Astrocyte of the spinal cord (primary cell): ENCODE results near the gene RGS6.

Source experiments
- DNase-seq: peaks from one replicate; pipeline ENCODE4 v3.0.0; 2011; ENCODE audit warnings: low read depth, low spot score
- H3K4me3 ChIP-seq: 2 replicates; pipeline ENCODE4 v1.5.1; 2011; ENCODE audit warnings: low read depth, mild to moderate bottlenecking, low read length, moderate library complexity
- in situ Hi-C: cut with HindIII; loops from 2 replicates; pipeline ENCODE4 v1.10.0; 2017; ENCODE audit warnings: low sequenced_read_pairs
- TF ChIP-seq, protein P1 (sequence below): IDR thresholded peaks from 2 replicates; pipeline ENCODE4 v1.5.1; 2012; ENCODE audit warnings: low read depth, mild to moderate bottlenecking, low read length, inconsistent platforms

RGS6 gene

DNA sequence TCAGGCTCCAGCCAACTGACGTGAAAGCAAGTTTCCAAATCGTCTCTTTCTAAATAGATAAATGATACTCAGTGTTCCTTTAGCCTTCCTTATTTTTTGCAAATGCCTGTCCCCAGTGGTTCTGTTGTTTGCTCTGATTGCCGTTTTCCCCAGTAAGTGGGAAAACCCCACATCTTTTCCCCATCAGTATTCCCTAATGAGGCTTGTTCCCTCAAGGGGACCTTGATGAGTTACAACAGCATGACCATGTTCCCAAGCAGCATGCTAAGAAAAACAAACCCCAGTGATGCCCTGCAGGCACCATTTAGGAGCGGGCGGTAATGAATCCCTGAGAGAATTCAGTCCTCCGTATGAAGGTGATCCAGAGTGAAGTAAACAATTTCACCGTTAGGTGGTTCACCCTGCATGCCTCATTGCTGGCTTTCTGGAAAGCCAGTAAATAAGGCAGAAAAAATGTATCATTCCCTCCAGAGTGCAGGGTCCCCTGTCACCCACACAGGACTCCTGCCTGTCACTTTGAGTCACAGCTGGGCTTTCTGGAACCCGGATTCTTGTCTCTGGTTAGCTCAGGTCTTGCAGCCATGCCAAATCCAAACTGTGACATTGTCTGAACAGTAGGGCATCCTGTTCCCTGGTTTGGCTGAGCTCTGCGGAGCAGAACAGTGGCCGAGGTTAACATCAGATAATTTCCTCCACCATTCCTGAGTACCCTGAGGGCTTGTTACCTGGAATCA is 222.6 kb downstream of the RGS6 start:
- TF ChIP-seq, protein P1, sequence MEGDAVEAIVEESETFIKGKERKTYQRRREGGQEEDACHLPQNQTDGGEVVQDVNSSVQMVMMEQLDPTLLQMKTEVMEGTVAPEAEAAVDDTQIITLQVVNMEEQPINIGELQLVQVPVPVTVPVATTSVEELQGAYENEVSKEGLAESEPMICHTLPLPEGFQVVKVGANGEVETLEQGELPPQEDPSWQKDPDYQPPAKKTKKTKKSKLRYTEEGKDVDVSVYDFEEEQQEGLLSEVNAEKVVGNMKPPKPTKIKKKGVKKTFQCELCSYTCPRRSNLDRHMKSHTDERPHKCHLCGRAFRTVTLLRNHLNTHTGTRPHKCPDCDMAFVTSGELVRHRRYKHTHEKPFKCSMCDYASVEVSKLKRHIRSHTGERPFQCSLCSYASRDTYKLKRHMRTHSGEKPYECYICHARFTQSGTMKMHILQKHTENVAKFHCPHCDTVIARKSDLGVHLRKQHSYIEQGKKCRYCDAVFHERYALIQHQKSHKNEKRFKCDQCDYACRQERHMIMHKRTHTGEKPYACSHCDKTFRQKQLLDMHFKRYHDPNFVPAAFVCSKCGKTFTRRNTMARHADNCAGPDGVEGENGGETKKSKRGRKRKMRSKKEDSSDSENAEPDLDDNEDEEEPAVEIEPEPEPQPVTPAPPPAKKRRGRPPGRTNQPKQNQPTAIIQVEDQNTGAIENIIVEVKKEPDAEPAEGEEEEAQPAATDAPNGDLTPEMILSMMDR, result no peak

DNA sequence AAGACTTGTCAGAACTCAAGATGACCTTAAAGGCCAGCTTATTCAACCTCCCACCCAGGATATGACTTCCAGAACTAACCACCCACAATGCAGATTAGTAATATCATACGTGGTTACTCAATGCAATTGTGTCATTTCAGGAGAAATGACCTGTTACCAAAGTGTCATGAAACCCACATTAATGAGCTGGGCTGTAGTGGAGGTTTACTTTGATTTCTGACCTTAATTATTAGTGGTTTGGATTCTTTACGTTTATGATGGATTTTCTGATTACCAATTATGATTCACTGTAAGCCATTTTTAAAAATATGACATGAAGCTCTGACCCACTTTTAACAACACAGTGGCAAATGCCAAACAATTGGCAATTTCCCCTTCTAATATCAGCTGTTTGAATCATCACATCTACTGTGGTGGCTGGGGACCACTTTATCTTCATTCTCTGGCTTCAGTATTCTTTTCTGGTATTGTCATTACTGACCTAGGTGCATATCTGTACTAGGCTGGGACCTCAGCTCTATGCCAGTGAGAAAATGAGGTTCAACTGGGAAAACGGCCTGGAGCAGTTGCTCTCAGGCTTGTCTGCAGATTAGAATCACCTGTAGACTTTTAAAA is 223.3 kb downstream of the RGS6 start:
- H3K4me3 ChIP-seq, result no peak overlapping the region
- TF ChIP-seq, protein P1, result no peak
- no peak for DNase-seq
- in situ Hi-C loops, result no loop called here

More for the DNA sequence above, 222.6 kb downstream of the RGS6 start:
- in situ Hi-C loops, result no loop called here
- H3K4me3 ChIP-seq, result no peak overlapping the region
- no peak for DNase-seq

DNA sequence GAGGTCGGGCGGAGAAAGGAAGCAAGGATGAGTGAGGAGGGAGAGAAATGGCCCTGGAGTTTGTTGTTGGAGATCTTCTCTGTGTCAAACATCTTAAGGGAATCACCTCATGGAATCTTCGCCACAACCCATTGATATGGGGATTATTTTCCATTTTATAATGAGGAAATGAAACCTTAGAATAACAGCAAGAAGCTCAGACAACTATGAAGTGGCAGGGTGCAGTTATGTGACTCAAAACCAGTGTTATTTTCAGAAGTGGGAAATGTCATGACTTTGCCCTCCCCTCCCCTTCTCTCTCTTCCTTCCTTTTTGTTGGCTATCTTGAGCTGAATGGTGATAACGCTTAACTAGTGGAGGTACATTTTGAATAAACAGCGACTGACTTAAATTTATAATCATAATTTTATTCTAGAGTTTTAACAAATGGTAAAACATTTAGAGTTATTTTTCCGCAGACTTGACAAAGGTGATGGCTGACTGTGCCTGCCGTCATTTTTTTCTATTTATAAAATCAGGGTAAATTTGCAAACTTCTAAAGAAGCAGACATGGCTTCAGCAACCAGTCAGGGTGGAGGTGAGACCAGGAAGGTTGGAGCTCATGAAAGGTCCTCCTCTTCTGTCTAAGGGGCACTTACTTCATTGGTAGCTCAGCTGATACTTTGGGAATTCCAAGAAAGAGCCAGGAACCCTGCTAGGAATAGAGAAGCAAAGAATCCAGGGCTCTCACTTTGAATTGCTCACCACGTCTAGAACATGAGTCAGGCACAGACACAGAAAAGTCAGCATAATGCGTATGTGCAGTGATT is 232.4 kb downstream of the RGS6 start:
- TF ChIP-seq, protein P1, result no peak
- in situ Hi-C loops, result no loop called here
- H3K4me3 ChIP-seq, result no peak overlapping the region
- no peak for DNase-seq

DNA sequence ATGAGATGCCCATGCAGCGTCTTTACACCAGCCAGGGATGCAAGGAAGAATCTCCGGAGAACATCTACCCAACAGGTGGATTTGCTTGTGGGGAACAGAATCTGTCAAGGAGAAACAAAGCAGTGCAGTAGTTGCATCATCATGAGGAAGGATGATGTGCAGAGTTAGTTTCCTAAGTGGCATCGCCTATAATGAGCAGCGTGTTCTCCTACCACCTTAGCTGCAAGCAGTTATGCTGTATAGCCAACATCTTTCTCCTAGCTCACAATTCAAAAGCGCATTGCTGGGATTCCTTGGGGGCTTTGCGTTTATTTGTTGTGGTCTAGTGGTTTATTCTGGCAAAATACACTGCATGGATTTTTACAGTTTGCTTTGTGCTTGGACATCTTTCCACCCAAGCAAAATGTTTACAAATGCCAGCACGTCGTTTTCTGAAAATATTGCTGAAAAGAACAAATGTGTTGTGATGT is 233.0 kb downstream of the RGS6 start:
- in situ Hi-C loops, result no loop called here
- H3K4me3 ChIP-seq, result no peak overlapping the region
- TF ChIP-seq, protein P1, result no peak
- no peak for DNase-seq

DNA sequence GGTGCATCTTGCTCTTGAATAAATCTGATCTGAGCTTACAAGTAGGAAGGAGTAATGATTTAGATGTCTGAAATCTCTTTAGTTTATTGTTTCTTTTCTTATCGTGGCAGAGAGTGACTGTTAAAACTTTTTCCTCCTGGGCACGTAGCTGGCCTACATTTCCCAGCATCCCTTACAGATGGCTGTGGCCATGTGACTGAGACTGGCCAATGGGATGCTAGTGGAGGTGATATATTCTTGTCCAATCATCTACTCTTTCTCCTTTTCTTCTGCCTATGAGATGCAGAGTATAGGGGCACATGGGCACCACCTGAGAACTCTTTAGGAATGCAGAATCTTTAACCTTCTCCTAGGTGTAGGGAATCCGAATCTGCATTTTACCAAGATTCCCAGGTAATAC is 237.3 kb downstream of the RGS6 start:
- in situ Hi-C loops, result no loop called here
- DNase-seq, result no peak

DNA sequence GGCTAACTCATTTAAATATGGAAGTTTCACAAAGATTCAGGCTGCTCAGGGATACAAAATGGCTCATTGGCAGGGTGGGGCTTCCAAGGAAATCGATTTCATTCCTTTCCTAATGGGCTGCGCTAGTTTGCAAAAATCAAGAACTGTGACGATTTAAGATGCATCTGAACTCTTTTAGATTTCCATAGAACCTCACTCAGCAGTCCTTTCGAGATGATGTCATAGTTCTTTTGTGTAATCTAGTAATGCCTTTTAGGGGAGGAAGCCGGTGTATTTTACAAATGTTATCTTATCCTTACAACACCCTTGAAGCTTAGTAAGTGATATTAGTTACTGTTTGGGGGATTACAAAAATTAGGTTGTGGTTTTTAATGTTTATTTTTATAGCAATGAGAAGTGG is 239.8 kb downstream of the RGS6 start:
- DNase-seq, result no peak
- TF ChIP-seq, protein P1, result no peak
- in situ Hi-C loops, result no loop called here

More for the DNA sequence above, 237.3 kb downstream of the RGS6 start:
- no peak overlapping the region for H3K4me3 ChIP-seq
- TF ChIP-seq, protein P1, result no peak

More for the DNA sequence above, 239.8 kb downstream of the RGS6 start:
- H3K4me3 ChIP-seq, result no peak overlapping the region
